K562 (cell line): ENCODE data around the gene NECAP2. TPM values are rescaled to one million over a fixed set of nuclear protein-coding genes. Genes with fewer than 3 reads are reported as not detected.
A peak's percentile ranks its signal among the peaks of the same experiment; 100 is the strongest.

Source experiments
- ATAC-seq: fragments of 200-7000 bp; cut with Tn5 transposase; 3 replicates; pipeline ENCODE4 v1.9.1; 2020; ENCODE audit warnings: moderate library complexity
- BruUV-seq: library from RNA; stranded (reverse); fragments of 400-500 nt; replicated peaks from 2 replicates; lab custom pipeline; 2021; lab: Mats Ljungman, UMichigan
- CTCF ChIA-PET: fragments of 300-600 bp; formaldehyde crosslinking; extraction: SDS; loops from one replicate; lab custom pipeline; 2021; ENCODE audit warnings: low intra/inter-chr PET ratio; lab: Yijun Ruan, JAX
- POLR2A ChIA-PET: fragments of 300-600, 350-650 bp; sonication (Branson Sonifier 250); formaldehyde crosslinking; extraction: SDS; loops from one replicate; lab custom pipeline; 2021; ENCODE audit warnings: antibody characterized with exemption, inconsistent platforms; lab: Yijun Ruan, JAX
- DNase-seq, 4 experiments: peaks; one replicate each; pipeline versions ENCODE4 v3.0.0 to v3.0.0-alpha.2; 2011 to 2018; ENCODE audit warnings: low spot score in 3 of 4, mixed read lengths in 3 of 4; ENCODE audit errors: extremely low read depth in 1 of 4
- FAIRE-seq: peaks from 2 replicates; lab custom pipeline; 2011; peaks lifted over from hg19 to GRCh38; lab: Jason Lieb, UNC
- H2AFZ ChIP-seq: 2 replicates; pipeline ENCODE4 v1.6.0; 2011; ENCODE audit warnings: low read depth, low read length, control low read depth, inconsistent platforms
- H3K27ac ChIP-seq: fragments of 200-600 bp; 3 replicates; pipeline ENCODE4 v1.8.0; 2011; ENCODE audit warnings: low read depth, mild to moderate bottlenecking, control low read depth, inconsistent platforms, low read length, moderate library complexity, mixed read lengths; ENCODE audit errors: extremely low read depth
- H3K27me3 ChIP-seq, 2 experiments: fragments of 300-600 bp in 1 of 2; 2 replicates in 1 of 2; 3 replicates in 1 of 2; pipeline versions ENCODE4 v1.6.0 to v1.8.0; 2011; ENCODE audit warnings: inconsistent platforms in 2 of 2, low read length in 2 of 2, mild to moderate bottlenecking in 1 of 2, mixed read lengths in 1 of 2, moderate library complexity in 1 of 2; ENCODE audit not compliant: control insufficient read depth in 2 of 2, insufficient read depth in 2 of 2
- H3K36me3 ChIP-seq: fragments of 300-600 bp; 3 replicates; pipeline ENCODE4 v1.8.0; 2011; ENCODE audit warnings: mild to moderate bottlenecking, low read length, inconsistent platforms; ENCODE audit not compliant: control insufficient read depth, insufficient read depth
- H3K4me1 ChIP-seq, 2 experiments: fragments of 200-600 bp in 1 of 2; replicated peaks in 1 of 2; 2 replicates in 1 of 2; 3 replicates in 1 of 2; pipeline versions ENCODE4 v1.5.1 to v1.8.0; 2011; ENCODE audit warnings: inconsistent platforms in 2 of 2, low read length in 2 of 2, mild to moderate bottlenecking in 1 of 2, mixed read lengths in 1 of 2, moderate library complexity in 1 of 2; ENCODE audit not compliant: control insufficient read depth in 2 of 2, insufficient read depth in 2 of 2
- H3K4me2 ChIP-seq: 2 replicates; pipeline ENCODE4 v1.6.1; 2011; ENCODE audit warnings: low read length, control low read depth, inconsistent platforms, mixed read lengths; ENCODE audit not compliant: insufficient read depth
- H3K4me3 ChIP-seq: fragments of 200-600 bp; sonication (generic), shearing (Covaris generic); 2 replicates; pipeline ENCODE4 v1.5.1; 2016; ENCODE audit warnings: control low read depth, inconsistent platforms
- H3K79me2 ChIP-seq: fragments of 200-600 bp; 3 replicates; pipeline ENCODE4 v1.8.0; 2011; ENCODE audit warnings: low read length, inconsistent platforms; ENCODE audit not compliant: control insufficient read depth, insufficient read depth
- H3K9ac ChIP-seq, 2 experiments: 2 replicates each; pipeline versions ENCODE4 v1.6.0 to v1.6.1; 2011; ENCODE audit warnings: low read depth in 2 of 2, low read length in 2 of 2, control low read depth in 1 of 2, inconsistent platforms in 1 of 2, mild to moderate bottlenecking in 1 of 2, mixed read lengths in 1 of 2; ENCODE audit not compliant: insufficient read depth in 1 of 2
- H3K9me1 ChIP-seq: one replicate; pipeline ENCODE4 v1.6.0; 2011; ENCODE audit warnings: inconsistent platforms, mild to moderate bottlenecking, low read length, moderate library complexity; ENCODE audit not compliant: control insufficient read depth, insufficient read depth
- H3K9me3 ChIP-seq: replicated peaks from 2 replicates; pipeline ENCODE4 v1.5.1; 2011; ENCODE audit warnings: low read depth, low read length, inconsistent platforms; ENCODE audit not compliant: control insufficient read depth, insufficient read depth
- H4K20me1 ChIP-seq: replicated peaks from 2 replicates; pipeline ENCODE4 v1.6.1; 2011; ENCODE audit warnings: low read length, inconsistent platforms, mixed read lengths; ENCODE audit not compliant: control insufficient read depth, insufficient read depth
- CHD1 ChIP-seq: fragments of 200-600 bp; sonication (generic); IDR thresholded peaks from one replicate; pipeline ENCODE4 v1.6.1; 2012; ENCODE audit warnings: mild to moderate bottlenecking, moderate library complexity, low read length, inconsistent platforms
- CHD4 ChIP-seq: fragments of 200-600 bp; sonication (generic); IDR thresholded peaks from 3 replicates; pipeline ENCODE4 v1.6.1; 2012; ENCODE audit warnings: low read depth, mild to moderate bottlenecking, mixed read lengths, low read length, inconsistent platforms; ENCODE audit not compliant: insufficient read depth, insufficient replicate concordance, poor library complexity, severe bottlenecking
- CREB5 ChIP-seq: fragments of 250-450 bp; sonication (Bioruptor Pico); IDR thresholded peaks from 2 replicates; pipeline ENCODE4 v1.5.0; 2020; ENCODE audit warnings: mild to moderate bottlenecking
- CSDE1 ChIP-seq, 2 experiments: fragments of 450-650 bp; IDR thresholded peaks; 2 replicates each; pipeline ENCODE4 v1.6.1; 2016; ENCODE audit warnings: mild to moderate bottlenecking in 1 of 2
- EP300 ChIP-seq: IDR thresholded peaks from 2 replicates; pipeline ENCODE4 v1.6.1; 2012; ENCODE audit warnings: low read length, improper control_type of control experiment
- FOXA1 ChIP-seq: fragments of 450-650 bp; IDR thresholded peaks from 2 replicates; pipeline ENCODE4 v1.6.1; 2016; ENCODE audit warnings: mild to moderate bottlenecking, borderline replicate concordance
- FOXP1 ChIP-seq: sonication (generic); formaldehyde crosslinking; IDR thresholded peaks from 2 replicates; pipeline ENCODE4 v1.8.0; 2022; ENCODE audit warnings: mild to moderate bottlenecking, missing genetic modification reagents
- IFI16 ChIP-seq: fragments of 250-450 bp; sonication (Bioruptor Pico); IDR thresholded peaks from 2 replicates; pipeline ENCODE4 v2.1.2; 2022; ENCODE audit warnings: mild to moderate bottlenecking, inconsistent platforms
- KLF10 ChIP-seq: fragments of 250-450 bp; sonication (Bioruptor Pico); IDR thresholded peaks from 2 replicates; pipeline ENCODE4 v1.6.1; 2021; ENCODE audit warnings: matching md5 sums
- LARP7 ChIP-seq: fragments of 450-650 bp; IDR thresholded peaks from 2 replicates; pipeline ENCODE4 v1.6.1; 2016
- MAFF ChIP-seq: IDR thresholded peaks from 2 replicates; pipeline ENCODE4 v1.6.1; 2012; ENCODE audit warnings: low read length, improper control_type of control experiment
- POLR2B ChIP-seq: fragments of 450-650 bp; IDR thresholded peaks from 2 replicates; pipeline ENCODE4 v1.6.1; 2018; ENCODE audit warnings: low read depth; ENCODE audit not compliant: partially characterized antibody
- SIN3B ChIP-seq: fragments of 450-650 bp; IDR thresholded peaks from 2 replicates; pipeline ENCODE4 v1.6.1; 2017; ENCODE audit warnings: low read depth, mild to moderate bottlenecking, moderate library complexity
- SNAPC5 ChIP-seq: fragments of 250-450 bp; sonication (Bioruptor Pico); IDR thresholded peaks from 2 replicates; pipeline ENCODE4 v1.8.0; 2021; ENCODE audit warnings: moderate library complexity, mild to moderate bottlenecking, inconsistent platforms
- ZBTB12 ChIP-seq: fragments of 250-450 bp; sonication (Bioruptor Pico); IDR thresholded peaks from 2 replicates; pipeline ENCODE4 v1.4.0; 2020
- ZFPM2 ChIP-seq: fragments of 250-450 bp; sonication (Bioruptor Pico); IDR thresholded peaks from 2 replicates; pipeline ENCODE4 v1.5.1; 2022; ENCODE audit warnings: mild to moderate bottlenecking
- ZKSCAN1 ChIP-seq: fragments of 150-350 bp; IDR thresholded peaks from 2 replicates; pipeline ENCODE4 v1.6.1; 2016; ENCODE audit warnings: low read depth, low read length
- ZNF444 ChIP-seq: fragments of 250-450 bp; sonication (Bioruptor Pico); IDR thresholded peaks from 2 replicates; pipeline ENCODE4 v1.4.0; 2020; ENCODE audit warnings: mild to moderate bottlenecking, moderate library complexity
- ZNF507 ChIP-seq: conservative IDR thresholded peaks from 2 replicates; pipeline ENCODE4 v1.6.1; 2017; ENCODE audit warnings: missing genetic modification characterization, missing compliant biosample characterization
- WGBS: fragments of 100-300 bp; shearing (Covaris generic); methylation state at CpG from one replicate; pipeline ENCODE4 v1.1.6; 2016; ENCODE audit warnings: low coverage, mixed read lengths; ENCODE audit not compliant: insufficient coverage; ENCODE audit errors: missing lambda C conversion rate; 5-methylcytosine and 5-hydroxymethylcytosine counted together
- in situ Hi-C: fragments of 300-500 bp; cut with MboI; formaldehyde crosslinking; loops from 4 replicates; pipeline ENCODE4 v1.15.0; 2018; ENCODE audit warnings: inconsistent platforms, mixed read lengths
- intact Hi-C: fragments of 100-400 bp; cut with micrococcal nuclease; formaldehyde crosslinking; loops from 2 replicates; pipeline ENCODE4 v1.14.2; 2022
- polyA plus RNA-seq, 8 experiments: library from polyadenylated mRNA; depleted of rRNA in 4 of 8; stranded (reverse) in 5 of 8; unstranded in 3 of 8; fragments of >200 nt; fragmentation: Nextera tagmentation in 2 of 8; fragmentation: Illumina TruSeq in 1 of 8; extraction: Ambion mirVana in 2 of 8; extraction: Trizol in 1 of 8; gene quantifications; 2 replicates each; pipeline versions ENCODE4 v1.2.1 to v1.2.3, GENCODE V29; 2011 to 2014; ENCODE audit warnings: inconsistent platforms in 1 of 8, missing spikeins in 1 of 8
- total RNA-seq, 7 experiments: library from RNA; depleted of rRNA in 6 of 7; stranded (reverse); fragments of >200 nt in 6 of 7; fragmentation: Illumina TruSeq in 2 of 7; extraction: Trizol in 2 of 7; gene quantifications; 2 replicates each; pipeline versions ENCODE4 v1.2.1 to v1.2.3, GENCODE V29; 2011 to 2021; ENCODE audit warnings: low replicate concordance in 1 of 7

Gene NECAP2
- total and polyA plus RNA-seq, 9 of the 15 experiments (the other 6 are each of a cell fraction or from before 2014, with no cell fraction given) = 22.7 to 107 (median 79.2) TPM

- FAIRE-seq = peak; percentile 91
- peak; percentile 84 for ATAC-seq
- no TSS peak for BruUV-seq
- H3K36me3 ChIP-seq = peaks cover 69% of the 10 kb centered on the region
- peak overlapping the region; percentile 7; the same call in 1 of the 2 replicates for H3K4me3 ChIP-seq
- H3K9me1 ChIP-seq = peaks cover 3% of the 10 kb centered on the region
- WGBS = 29% methylated on average over 14 of the region's 14 CpGs
- in situ Hi-C loops (loop anchor here (25.0 kb wide), 1 partner anchor 418 kb away; no protein-coding TSS in a partner anchor), intact Hi-C loops (loop anchor here (5.0 kb wide), 2 partner anchors 168 to 508 kb away; partner anchors contain the start of gene NBPF1)
- H3K9ac ChIP-seq = peak overlapping the region; percentile 57 to 90
- CTCF ChIA-PET = no interaction called here
- peak overlapping the region; percentile 24; the same call in 1 of the 2 replicates for H2AFZ ChIP-seq
- no peaks in the 10 kb centered on the region for H3K27me3 ChIP-seq
- peaks cover 51% of the 10 kb centered on the region for H3K79me2 ChIP-seq
- DNase-seq = peak; percentile 57 to 86 (median 71)
- H3K4me1 ChIP-seq = peaks cover 37 to 44% of the 10 kb centered on the region in 2 experiments
- H4K20me1 ChIP-seq = peaks cover 2% of the 10 kb centered on the region; the same call in 1 of the 2 replicates
- H3K27ac ChIP-seq = peak overlapping the region; percentile 72
- H3K4me2 ChIP-seq = peak overlapping the region; percentile 75
- POLR2A ChIA-PET = interaction anchor here (0.7 to 2.2 kb wide), 11 partner anchors 9 to 369 kb away, joined by 3 to 11 read pairs (median 3); no protein-coding TSS in a partner anchor
- no peaks in the 10 kb centered on the region for H3K9me3 ChIP-seq
- TF ChIP-seq FOXA1 (no peak), ZBTB12 (CRISPR knock-in tag) (no peak), EP300 (peak; percentile 55; the same call in 1 of the 2 replicates), SNAPC5 (CRISPR knock-in tag) (no peak), CHD1 (no peak), SIN3B (no peak), MAFF (peak; percentile 87), ZNF444 (no peak), KLF10 (CRISPR knock-in tag) (no peak), ZNF507 (no peak), CHD4 (no peak), ZKSCAN1 (peak; percentile 83), CREB5 (CRISPR knock-in tag) (no peak), ZFPM2 (no peak), FOXP1 (0 out of 2 replicates have a peak, but pooled peaks have one; percentile 24), IFI16 (CRISPR knock-in tag) (no peak), POLR2B (no peak), CSDE1 (IDR thresholded peaks at IDR 0.05) (no peak), LARP7 (no peak)
Measured at GRCh38 chr1:16443975-16444770, 3.6 kb downstream of the NECAP2 start.
